GM10248 (cell line): ENCODE data around the gene ANAPC7.

Source experiments
- CTCF ChIA-PET: fragments of 300-600 bp; sonication (Branson Sonifier 250); formaldehyde crosslinking; extraction: SDS; loops from one replicate; lab custom pipeline; 2021; ENCODE audit warnings: antibody characterized with exemption; lab: Yijun Ruan, JAX
- POLR2A ChIA-PET: fragments of 350-650 bp; sonication (Branson Sonifier 250); formaldehyde crosslinking; extraction: SDS; loops from one replicate; lab custom pipeline; 2020; ENCODE audit warnings: antibody characterized with exemption; lab: Yijun Ruan, JAX
- DNase-seq: peaks from one replicate; pipeline ENCODE4 v3.0.0; 2012; ENCODE audit errors: extremely low spot score
- CTCF ChIP-seq: IDR thresholded peaks from 2 replicates; pipeline ENCODE4 v1.5.1; 2012; ENCODE audit warnings: mild to moderate bottlenecking, low read depth; ENCODE audit errors: extremely low read depth, missing control alignments, control extremely low read depth

Gene ANAPC7

GRCh38 chr12:110373425-110373824, 30.1 kb downstream of the ANAPC7 start:
- no peak for TF ChIP-seq CTCF
- DNase-seq: no peak
- ChIA-PET CTCF (interaction anchor here (0.9 to 2.4 kb wide), 7 partner anchors 10 to 64 kb away, joined by 3 to 7 read pairs (median 3); no protein-coding TSS in a partner anchor), POLR2A (no interaction called here)

- ChIA-PET CTCF (interaction anchor here (0.9 to 2.4 kb wide), 6 partner anchors 9 to 63 kb away, joined by 3 to 7 read pairs (median 4); no protein-coding TSS in a partner anchor), POLR2A (interaction anchor here (0.6 kb wide), 1 partner anchor 9 kb away, joined by 6 read pairs; no protein-coding TSS in a partner anchor)
- DNase-seq: no peak
- TF ChIP-seq CTCF: no peak
These were observed 30.5 kb downstream of the ANAPC7 start for GRCh38 chr12:110373025-110373424.

GRCh38 chr12:110372056-110372425, 31.5 kb downstream of the ANAPC7 start:
- ChIA-PET POLR2A (interaction anchor here (0.7 kb wide), 1 partner anchor 59 kb away, joined by 4 read pairs; no protein-coding TSS in a partner anchor), CTCF (interaction anchor here (0.7 to 1.9 kb wide), 7 partner anchors 17 to 527 kb away, joined by 3 to 8 read pairs (median 3); no protein-coding TSS in a partner anchor)
- DNase-seq: no peak
- no peak for TF ChIP-seq CTCF

- POLR2A ChIA-PET: interaction anchor here (0.7 kb wide), 1 partner anchor 60 kb away, joined by 4 read pairs; no protein-coding TSS in a partner anchor
- DNase-seq: peak; percentile 78
- CTCF ChIA-PET: interaction anchor here (0.7 to 1.9 kb wide), 12 partner anchors 10 to 526 kb away, joined by 3 to 8 read pairs (median 3); no protein-coding TSS in a partner anchor
- TF ChIP-seq CTCF: no peak
These were observed 32.0 kb downstream of the ANAPC7 start for GRCh38 chr12:110371408-110372055.

GRCh38 chr12:110370732-110371231, 32.7 kb downstream of the ANAPC7 start:
- peak; percentile 42 for DNase-seq
- TF ChIP-seq CTCF: no peak
- ChIA-PET CTCF (interaction anchor here (0.7 to 1.9 kb wide), 10 partner anchors 11 to 526 kb away, joined by 3 to 8 read pairs (median 3); no protein-coding TSS in a partner anchor), POLR2A (interaction anchor here (0.5 kb wide), 1 partner anchor 60 kb away, joined by 9 read pairs; no protein-coding TSS in a partner anchor)

GRCh38 chr12:110369992-110370391, 33.5 kb downstream of the ANAPC7 start:
- TF ChIP-seq CTCF: no peak
- no peak for DNase-seq
- ChIA-PET POLR2A (no interaction called here), CTCF (no interaction called here)
